HepG2 (cell line): Measurements from ENCODE around the gene TMEM250. TPM values are rescaled to one million over a fixed set of nuclear protein-coding genes. Genes with fewer than 3 reads are reported as not detected.

Experiments
- ATAC-seq: fragments of 200-7000 bp; cut with Tn5 transposase; 3 replicates; pipeline ENCODE4 v1.9.1; 2020; ENCODE audit warnings: mild to moderate bottlenecking, moderate library complexity
- BruUV-seq: library from RNA; stranded (reverse); fragments of 400-500 nt; replicated peaks from 2 replicates; lab custom pipeline; 2021; lab: Mats Ljungman, UMichigan
- CTCF ChIA-PET: fragments of 300-600 bp; formaldehyde crosslinking; extraction: SDS; loops from one replicate; lab custom pipeline; 2021; ENCODE audit warnings: low total read pairs, inconsistent platforms, low intra/inter-chr PET ratio; lab: Yijun Ruan, JAX
- POLR2A ChIA-PET: fragments of 350-600 bp; sonication (Branson Sonifier 250); formaldehyde crosslinking; loops from one replicate; lab custom pipeline; 2020; ENCODE audit warnings: antibody characterized with exemption, inconsistent platforms; lab: Yijun Ruan, JAX
- DNase-seq: peaks from one replicate; pipeline ENCODE4 v3.0.0-alpha.2; 2015; ENCODE audit warnings: low spot score
- FAIRE-seq: peaks from 3 replicates; lab custom pipeline; 2011; peaks lifted over from hg19 to GRCh38; lab: Jason Lieb, UNC
- H2AFZ ChIP-seq: one replicate; pipeline ENCODE4 v1.6.1; 2011; ENCODE audit warnings: low read length, inconsistent platforms
- H3K27ac ChIP-seq: fragments of 300-600 bp; 3 replicates; pipeline ENCODE4 v1.8.0; 2011; ENCODE audit warnings: mixed run types, mild to moderate bottlenecking, mixed read lengths, low read length, inconsistent platforms; ENCODE audit not compliant: insufficient read depth; ENCODE audit errors: extremely low read length
- H3K27me3 ChIP-seq, 2 experiments: fragments of 200-600 bp in 1 of 2; 2 replicates in 1 of 2; 3 replicates in 1 of 2; pipeline versions ENCODE4 v1.6.0 to v1.8.0; 2011; ENCODE audit warnings: low read length in 2 of 2, mild to moderate bottlenecking in 2 of 2, moderate library complexity in 2 of 2, inconsistent platforms in 1 of 2; ENCODE audit not compliant: insufficient read depth in 2 of 2, control insufficient read depth in 1 of 2
- H3K36me3 ChIP-seq, 2 experiments: fragments of 200-600 bp in 1 of 2; replicated peaks in 1 of 2; 2 replicates in 1 of 2; 3 replicates in 1 of 2; pipeline versions ENCODE4 v1.5.1 to v1.8.0; 2011; ENCODE audit warnings: low read length in 2 of 2, inconsistent platforms in 1 of 2; ENCODE audit not compliant: insufficient read depth in 2 of 2, control insufficient read depth in 1 of 2
- H3K4me1 ChIP-seq: 2 replicates; pipeline ENCODE4 v1.5.1; 2012; ENCODE audit warnings: low read length, inconsistent platforms; ENCODE audit not compliant: insufficient read depth
- H3K4me2 ChIP-seq: 2 replicates; pipeline ENCODE4 v1.6.0; 2011; ENCODE audit warnings: low read depth, low read length, inconsistent platforms
- H3K4me3 ChIP-seq, 3 experiments: fragments of 200-600 bp in 1 of 3; sonication (generic), shearing (Covaris generic) in 1 of 3; replicated peaks in 1 of 3; 2 replicates each; pipeline ENCODE4 v1.5.1; 2011 to 2016; ENCODE audit warnings: low read length in 3 of 3, inconsistent platforms in 2 of 3, low read depth in 2 of 3, mild to moderate bottlenecking in 2 of 3, control low read depth in 1 of 3, mixed read lengths in 1 of 3; ENCODE audit not compliant: insufficient read depth in 1 of 3
- H3K79me2 ChIP-seq: one replicate; pipeline ENCODE4 v1.6.1; 2011; ENCODE audit warnings: low read length, inconsistent platforms; ENCODE audit not compliant: insufficient read depth
- H3K9ac ChIP-seq: 2 replicates; pipeline ENCODE4 v1.6.0; 2011; ENCODE audit warnings: mild to moderate bottlenecking, low read depth, low read length, inconsistent platforms; ENCODE audit not compliant: insufficient read depth
- H3K9me3 ChIP-seq: 2 replicates; pipeline ENCODE4 v1.5.1; 2012; ENCODE audit warnings: mild to moderate bottlenecking, low read length
- H4K20me1 ChIP-seq: 2 replicates; pipeline ENCODE4 v1.6.0; 2011; ENCODE audit warnings: inconsistent platforms, mild to moderate bottlenecking, low read length, moderate library complexity; ENCODE audit not compliant: insufficient read depth
- AHR ChIP-seq: IDR thresholded peaks from 2 replicates; pipeline ENCODE4 v1.6.1; 2018; ENCODE audit warnings: missing genetic modification reagents, missing compliant biosample characterization
- BCL6 ChIP-seq: IDR thresholded peaks from 2 replicates; pipeline ENCODE4 v1.6.1; 2016; ENCODE audit warnings: missing genetic modification reagents, missing compliant biosample characterization
- DR1 ChIP-seq: sonication (generic); formaldehyde crosslinking; IDR thresholded peaks from 2 replicates; pipeline ENCODE4 v1.8.0; 2021; ENCODE audit warnings: mild to moderate bottlenecking, missing genetic modification reagents, inconsistent platforms
- FLYWCH1 ChIP-seq: sonication (generic); formaldehyde crosslinking; IDR thresholded peaks from 2 replicates; pipeline ENCODE4 v1.8.1; 2023; ENCODE audit warnings: mild to moderate bottlenecking, missing genetic modification reagents
- FOXO4 ChIP-seq: sonication (generic); formaldehyde crosslinking; conservative IDR thresholded peaks from 2 replicates; pipeline ENCODE4 v1.8.1; 2023; ENCODE audit warnings: missing genetic modification reagents
- GFI1 ChIP-seq: sonication (generic); formaldehyde crosslinking; IDR thresholded peaks from 2 replicates; pipeline ENCODE4 v1.5.0; 2020; ENCODE audit warnings: missing genetic modification reagents, mild to moderate bottlenecking, borderline replicate concordance
- HDAC6 ChIP-seq: fragments of 200-600 bp; sonication (generic); IDR thresholded peaks from 2 replicates; pipeline ENCODE4 v1.7.0; 2017; ENCODE audit warnings: mild to moderate bottlenecking, antibody characterized with exemption, low read length, low read depth
- KDM1A ChIP-seq: IDR thresholded peaks from 2 replicates; pipeline ENCODE4 v1.6.1; 2016; ENCODE audit warnings: missing compliant biosample characterization
- MAZ ChIP-seq, 2 experiments: sonication (generic) in 1 of 2; formaldehyde crosslinking in 1 of 2; IDR thresholded peaks; 2 replicates each; pipeline versions ENCODE4 v1.5.0 to v1.6.1; 2012 to 2020; ENCODE audit warnings: low read depth in 2 of 2, mild to moderate bottlenecking in 2 of 2, borderline replicate concordance in 1 of 2, improper control_type of control experiment in 1 of 2, low read length in 1 of 2, missing genetic modification reagents in 1 of 2, moderate library complexity in 1 of 2
- PHF21A ChIP-seq: sonication (generic); formaldehyde crosslinking; IDR thresholded peaks from 2 replicates; pipeline ENCODE4 v1.5.0; 2020; ENCODE audit warnings: mild to moderate bottlenecking, missing genetic modification reagents
- POGZ ChIP-seq: sonication (generic); formaldehyde crosslinking; IDR thresholded peaks from 2 replicates; pipeline ENCODE4 v1.4.0; 2020; ENCODE audit warnings: mild to moderate bottlenecking, missing genetic modification reagents
- RBM39 ChIP-seq: fragments of 200-400 bp; formaldehyde crosslinking; IDR thresholded peaks from one replicate; pipeline ENCODE4 v1.6.1; 2018; ENCODE audit warnings: antibody characterized with exemption, mild to moderate bottlenecking, low read depth, low read length; ENCODE audit not compliant: poor library complexity, severe bottlenecking
- SP4 ChIP-seq: sonication (generic); formaldehyde crosslinking; IDR thresholded peaks from 2 replicates; pipeline ENCODE4 v1.8.1; 2023; ENCODE audit warnings: mild to moderate bottlenecking, missing genetic modification reagents
- SRY ChIP-seq: sonication (generic); formaldehyde crosslinking; IDR thresholded peaks from 2 replicates; pipeline ENCODE4 v1.8.0; 2022; ENCODE audit warnings: mild to moderate bottlenecking, missing genetic modification reagents
- THAP7 ChIP-seq: sonication (generic); formaldehyde crosslinking; IDR thresholded peaks from 2 replicates; pipeline ENCODE4 v1.8.1; 2023; ENCODE audit warnings: mild to moderate bottlenecking, missing genetic modification reagents
- ZEB1 ChIP-seq: IDR thresholded peaks from 2 replicates; pipeline ENCODE4 v1.6.1; 2012; ENCODE audit warnings: mild to moderate bottlenecking, low read depth, inconsistent platforms; ENCODE audit not compliant: insufficient replicate concordance
- ZNF337 ChIP-seq: sonication (generic); formaldehyde crosslinking; IDR thresholded peaks from 2 replicates; pipeline ENCODE4 v1.5.1; 2020; ENCODE audit warnings: missing genetic modification reagents, low read depth, mild to moderate bottlenecking, borderline replicate concordance
- ZNF546 ChIP-seq: sonication (generic); formaldehyde crosslinking; conservative IDR thresholded peaks from 2 replicates; pipeline ENCODE4 v1.8.1; 2023; ENCODE audit warnings: mild to moderate bottlenecking, missing genetic modification reagents
- ZNF782 ChIP-seq: sonication (generic); formaldehyde crosslinking; IDR thresholded peaks from 2 replicates; pipeline ENCODE4 v1.4.0; 2020; ENCODE audit warnings: missing genetic modification reagents, mild to moderate bottlenecking, borderline replicate concordance
- WGBS: methylation state at CpG from one replicate; pipeline ENCODE4 v1.1.6; 2017; ENCODE audit warnings: low lambda C conversion rate; 5-methylcytosine and 5-hydroxymethylcytosine counted together
- in situ Hi-C: cut with HindIII; loops from 2 replicates; pipeline ENCODE4 v1.10.0; 2017; ENCODE audit warnings: low pct_unique_long_range_greater_than_20kb; ENCODE audit not compliant: extremely low pct_ligation_motif_present
- intact Hi-C: fragments of 100-400 bp; cut with micrococcal nuclease; formaldehyde crosslinking; loops from one replicate; pipeline ENCODE4 v1.10.0; 2022; ENCODE audit not compliant: unreplicated experiment
- polyA plus RNA-seq, 8 experiments: library from polyadenylated mRNA; depleted of rRNA in 3 of 8; stranded (reverse) in 7 of 8; unstranded in 1 of 8; fragments of >200 nt; fragmentation: Illumina TruSeq in 4 of 8; extraction: Trizol in 4 of 8; gene quantifications; 2 replicates each; pipeline versions ENCODE4 v1.2.1 to v1.2.3, GENCODE V29; 2011 to 2016; ENCODE audit warnings: low read depth in 4 of 8, missing spikeins in 1 of 8, mixed read lengths in 1 of 8; ENCODE audit not compliant: insufficient read depth in 1 of 8
- total RNA-seq, 5 experiments: library from RNA; depleted of rRNA; stranded (reverse); fragments of >200 nt; fragmentation: Illumina TruSeq; extraction: Trizol; gene quantifications; 2 replicates each; pipeline ENCODE4 v1.2.3, GENCODE V29; 2016; ENCODE audit warnings: low read depth in 1 of 5

TMEM250 gene
- total and polyA plus RNA-seq, 2 of the 13 experiments (the other 11 are each of a cell fraction or from before 2014, with no cell fraction given): 5.5 to 13.9 TPM

- H3K27ac ChIP-seq: no peak overlapping the region
- in situ Hi-C loops (loop anchor here (10.0 kb wide), 1 partner anchor 136 kb away; the partner anchor contains the start of gene UBAC1), intact Hi-C loops (no loop called here)
- no peak for DNase-seq
- peak overlapping the region; percentile 61 for H3K4me2 ChIP-seq
- no peak overlapping the region for H3K9ac ChIP-seq
- BruUV-seq: no TSS peak
- POLR2A ChIA-PET: interaction anchor here (1.3 to 2.5 kb wide), 2 partner anchors 17 to 107 kb away, joined by 3 to 9 read pairs; no protein-coding TSS in a partner anchor
- H3K79me2 ChIP-seq: no peaks in the 10 kb centered on the region
- peaks cover 77% of the 10 kb centered on the region for H3K4me1 ChIP-seq
- no peak for FAIRE-seq
- H2AFZ ChIP-seq: no peak overlapping the region
- H3K27me3 ChIP-seq: peaks cover 17 to 70% of the 10 kb centered on the region in 2 experiments
- no peaks in the 10 kb centered on the region for H4K20me1 ChIP-seq
- no peaks in the 10 kb centered on the region for H3K9me3 ChIP-seq
- 1% methylated on average over 16 of the region's 30 CpGs for WGBS
- ATAC-seq: peak; percentile 10
- CTCF ChIA-PET: no interaction called here
- H3K4me3 ChIP-seq: peak overlapping the region in 1 of 3 experiments; percentile 32; a peak in 1 of 6 replicates
- H3K36me3 ChIP-seq: no peaks in the 10 kb centered on the region
- TF ChIP-seq SRY (CRISPR knock-in tag): no peak
- no peak for TF ChIP-seq RBM39
- peak; percentile 36 for TF ChIP-seq ZEB1
- no peak for TF ChIP-seq MAZ (IDR thresholded peaks at IDR 0.05; ENCODE audit: borderline replicate concordance, low read depth, low read length)
- TF ChIP-seq MAZ (CRISPR knock-in tag; IDR thresholded peaks at IDR 0.05; ENCODE audit: low read depth): 0 out of 2 replicates have a peak, but pooled peaks have one; percentile 39
- TF ChIP-seq GFI1 (CRISPR knock-in tag): no peak
- peak; percentile 80; the same call in 1 of the 2 replicates for TF ChIP-seq KDM1A (CRISPR knock-in tag)
- TF ChIP-seq ZNF337: no peak
- TF ChIP-seq POGZ (CRISPR knock-in tag): no peak
- TF ChIP-seq THAP7: no peak
- TF ChIP-seq FOXO4 (CRISPR knock-in tag): 0 out of 2 replicates have a peak, but pooled peaks have one; percentile 15
- 0 out of 2 replicates have a peak, but pooled peaks have one; percentile 23 for TF ChIP-seq SP4 (CRISPR knock-in tag)
- TF ChIP-seq AHR: no peak
- TF ChIP-seq DR1 (CRISPR knock-in tag): no peak
- 0 out of 2 replicates have a peak, but pooled peaks have one; percentile 21 for TF ChIP-seq PHF21A (CRISPR knock-in tag)
- no peak for TF ChIP-seq HDAC6
- TF ChIP-seq BCL6 (CRISPR knock-in tag): 0 out of 2 replicates have a peak, but pooled peaks have one; percentile 41
- no peak for TF ChIP-seq ZNF782 (CRISPR knock-in tag)
- TF ChIP-seq FLYWCH1: no peak
- TF ChIP-seq ZNF546: no peak
Measured at GRCh38 chr9:136100700-136101614, 17.7 kb downstream of the TMEM250 start.
